Hematopoietic multipotent progenitor cell treated with erythropoietin and hydrocortisone succinate and interleukin-3 and kit ligand, for 4 days (in vitro differentiated cells): ENCODE results near the gene PCDH1.
A peak's percentile ranks its signal among the peaks of the same experiment; 100 is the strongest.
"Not testable (repeated sequence)": the region's sequence is repeated elsewhere in the genome, so short reads cannot be mapped to it uniquely, and the experiment has no call there.

Source experiments
- DNase-seq: peaks from one replicate; pipeline ENCODE4 v3.0.0-alpha.2; 2015

Gene PCDH1

DNA sequence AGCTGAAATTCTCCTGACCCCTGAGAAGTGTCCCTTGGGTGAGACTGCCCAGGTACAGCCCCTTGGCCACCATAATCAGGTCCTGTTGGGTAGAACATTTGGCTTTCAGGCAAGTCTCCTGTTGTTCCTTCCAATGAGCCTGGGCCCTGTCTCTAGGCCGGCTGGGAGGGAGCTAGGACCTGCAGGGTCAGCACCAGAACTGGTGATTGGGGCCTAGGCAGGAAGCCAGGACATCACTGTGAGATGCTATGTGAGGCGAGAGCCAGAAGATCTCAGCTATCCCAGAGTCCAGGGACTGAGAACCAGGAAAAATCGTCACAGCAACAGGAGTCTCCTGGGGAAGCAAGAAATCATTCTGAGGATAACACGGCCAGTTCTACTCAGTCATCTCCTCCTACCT lies 51.5 kb downstream of the PCDH1 start:
- DNase-seq, result no peak

DNA sequence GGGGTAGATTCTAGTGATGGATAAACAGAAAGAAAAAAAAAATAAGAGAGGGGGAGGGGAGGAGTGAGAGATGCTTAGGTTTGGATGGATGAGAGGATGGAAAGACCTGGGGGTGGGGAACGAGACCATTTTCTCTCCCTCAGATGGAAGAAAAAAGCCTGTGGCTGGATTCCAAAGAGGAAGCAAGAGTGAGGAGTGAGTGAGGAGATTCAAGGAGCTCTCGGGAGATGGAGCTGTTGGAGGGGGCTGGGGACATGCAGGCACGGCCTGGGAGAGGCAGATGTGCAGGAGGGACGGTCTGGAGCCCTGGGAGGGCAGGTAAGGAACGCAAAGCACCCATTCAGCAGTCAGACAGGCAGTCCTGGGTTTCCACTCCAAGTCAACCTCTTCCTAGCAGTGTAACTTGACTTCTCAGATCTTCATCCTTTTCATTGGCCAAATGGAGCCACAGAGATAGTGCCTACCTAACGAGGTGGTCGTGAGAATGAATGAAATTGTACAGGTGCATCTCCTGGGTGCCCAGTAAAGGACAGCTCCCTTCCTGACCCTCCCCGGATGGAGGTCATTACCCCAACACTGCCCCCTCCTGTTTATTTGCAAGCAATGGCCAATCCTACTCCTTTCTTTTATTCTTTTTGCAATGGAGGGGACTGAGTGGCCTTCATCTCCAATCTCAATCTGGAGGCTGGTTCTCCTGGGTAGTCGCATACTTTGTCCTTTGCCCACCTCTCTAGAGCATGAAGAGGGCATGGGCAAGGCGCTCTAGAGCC lies 52.2 kb downstream of the PCDH1 start:
- DNase-seq, result peak; percentile 39

DNA sequence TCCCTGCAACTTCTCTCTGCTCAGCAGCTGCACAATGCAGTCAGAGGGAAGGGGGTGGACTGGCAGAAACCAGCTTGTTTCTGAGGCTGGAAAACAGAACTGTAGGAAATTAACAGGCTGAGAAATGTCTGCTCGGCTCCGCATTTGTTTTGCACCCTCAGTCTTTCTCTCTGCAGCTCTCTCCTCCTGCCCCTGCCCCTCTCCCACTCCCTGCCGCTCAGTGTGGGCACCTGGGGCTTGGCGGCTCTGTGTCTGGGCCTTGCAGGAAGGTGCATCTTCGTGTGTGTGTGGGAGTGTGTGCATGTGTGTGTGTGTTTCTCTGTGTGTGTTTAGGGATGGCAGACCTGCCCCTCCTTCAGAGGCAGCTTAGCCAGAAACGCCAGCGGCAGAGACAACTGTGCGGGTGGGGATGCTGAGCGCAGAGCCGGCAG lies 53.0 kb downstream of the PCDH1 start:
- no peak for DNase-seq

DNA sequence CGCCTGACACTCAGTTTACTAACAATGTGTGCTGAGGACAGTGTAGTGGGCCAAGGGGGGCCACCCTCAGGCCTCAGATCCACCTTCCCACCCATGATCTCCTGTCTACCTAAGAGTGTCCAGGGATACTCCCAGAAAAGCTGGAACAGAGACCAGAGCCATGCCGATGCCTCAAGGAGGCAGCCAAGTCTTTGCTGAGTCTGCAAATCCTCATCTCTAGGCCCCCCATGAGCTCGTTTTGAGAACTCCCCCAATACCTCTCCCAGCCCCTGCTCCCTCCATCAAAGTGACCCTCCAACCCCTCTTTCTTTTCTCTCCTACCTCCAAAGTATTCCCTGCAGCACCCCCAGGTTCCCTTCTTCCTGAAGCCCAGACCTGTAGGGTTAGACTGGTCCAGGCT lies 53.5 kb downstream of the PCDH1 start:
- DNase-seq, result no peak

DNA sequence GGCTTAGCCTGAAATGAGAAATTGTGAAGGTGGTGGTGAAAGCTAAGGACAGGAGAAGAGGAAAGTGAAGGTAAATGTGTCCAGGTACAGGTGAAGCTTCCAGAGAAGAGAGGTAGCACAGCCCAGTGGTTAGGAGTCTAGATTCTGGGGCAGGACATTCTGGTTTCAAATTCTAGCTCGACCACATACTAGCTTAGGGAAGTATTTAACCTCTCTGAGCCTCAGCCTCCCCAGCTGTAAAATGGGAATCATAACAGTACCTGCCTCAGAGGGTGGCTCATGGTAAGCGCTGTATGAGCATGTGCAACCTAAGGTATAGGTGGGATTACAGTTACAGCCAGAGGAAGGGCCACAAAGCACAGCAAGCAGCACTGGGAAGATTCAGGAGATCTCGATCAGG lies 55.2 kb downstream of the PCDH1 start:
- no peak for DNase-seq

DNA sequence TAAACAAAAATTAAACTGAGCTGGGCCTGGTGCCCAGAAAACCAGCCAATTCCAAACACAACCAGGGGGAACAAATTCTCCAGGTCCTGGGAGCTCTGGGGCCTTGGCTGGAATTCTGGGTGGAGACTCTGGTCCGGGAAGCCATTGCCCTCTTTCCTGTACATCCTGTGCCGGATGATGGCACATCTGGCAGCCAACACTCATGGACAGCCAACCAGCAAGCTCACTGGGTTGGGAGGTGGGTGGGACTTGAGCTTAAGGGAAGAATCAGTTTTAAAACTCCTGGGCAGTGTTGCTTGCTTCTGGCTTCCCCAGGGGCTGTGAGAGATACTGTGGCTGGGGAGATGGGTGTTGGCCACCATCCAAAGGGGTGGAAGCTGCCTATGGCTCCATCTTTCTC lies 56.1 kb downstream of the PCDH1 start:
- no peak for DNase-seq

DNA sequence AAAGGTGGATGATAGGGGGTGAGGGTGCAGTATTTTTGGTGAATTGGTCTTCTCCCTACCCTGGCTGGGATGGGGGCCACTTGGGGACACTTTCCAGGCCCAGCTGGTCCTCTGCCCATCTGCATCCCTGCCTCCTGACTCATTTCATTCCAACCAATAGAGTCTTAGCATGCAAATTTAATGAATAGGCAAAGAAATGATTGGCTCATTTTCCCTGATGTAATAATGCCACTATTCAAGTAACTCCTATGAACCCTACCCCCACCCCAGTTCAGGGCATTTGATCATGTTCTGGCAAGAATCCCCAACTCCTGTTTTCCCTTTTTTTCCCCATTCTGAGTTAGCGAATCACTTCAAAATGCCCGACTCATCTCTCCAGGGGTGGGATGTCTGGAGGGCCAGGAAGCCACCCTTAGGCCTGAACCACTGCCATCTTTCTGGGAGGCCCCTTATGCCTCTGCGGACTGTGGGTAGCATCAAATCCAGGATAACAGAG lies 56.7 kb downstream of the PCDH1 start:
- peak; percentile 41 for DNase-seq

DNA sequence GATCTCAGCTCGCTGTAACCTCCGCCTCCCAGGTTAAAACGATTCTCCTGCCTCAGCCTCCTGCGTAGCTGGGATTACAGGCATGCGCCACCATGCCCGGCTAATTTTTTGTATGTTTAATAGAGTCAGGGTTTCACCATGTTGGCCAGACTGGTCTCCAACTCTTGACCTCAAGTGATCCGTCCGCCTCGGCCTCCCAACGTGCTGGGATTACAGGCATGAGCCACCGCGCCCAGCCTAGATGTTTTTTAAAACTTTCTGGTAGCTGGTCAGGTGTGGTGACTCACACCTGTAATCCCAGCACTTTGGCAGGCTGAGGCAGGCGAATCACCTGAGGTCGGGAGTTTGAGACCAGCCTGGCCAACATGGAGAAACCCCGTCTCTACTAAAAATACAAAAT lies 57.5 kb downstream of the PCDH1 start:
- not testable (repeated sequence) for DNase-seq

DNA sequence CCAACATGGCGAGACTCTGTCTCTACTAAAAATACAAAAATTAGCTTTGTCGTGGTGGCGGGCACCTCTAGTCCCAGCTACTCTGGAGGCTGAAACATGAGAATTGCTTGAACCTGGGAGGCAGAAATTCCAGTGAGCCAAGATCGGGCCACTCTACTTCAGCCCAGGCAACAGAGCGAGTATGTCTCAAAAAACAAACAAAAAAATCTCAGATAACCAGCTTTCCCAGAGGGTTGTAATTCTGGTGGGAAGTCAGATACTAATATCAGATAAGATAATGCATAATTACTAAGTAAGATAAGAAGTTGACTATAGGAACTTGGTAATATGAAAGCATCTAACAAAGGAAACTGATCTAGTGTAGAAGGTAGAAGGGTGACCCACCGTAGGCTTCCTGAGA lies 60.6 kb downstream of the PCDH1 start:
- no peak for DNase-seq

DNA sequence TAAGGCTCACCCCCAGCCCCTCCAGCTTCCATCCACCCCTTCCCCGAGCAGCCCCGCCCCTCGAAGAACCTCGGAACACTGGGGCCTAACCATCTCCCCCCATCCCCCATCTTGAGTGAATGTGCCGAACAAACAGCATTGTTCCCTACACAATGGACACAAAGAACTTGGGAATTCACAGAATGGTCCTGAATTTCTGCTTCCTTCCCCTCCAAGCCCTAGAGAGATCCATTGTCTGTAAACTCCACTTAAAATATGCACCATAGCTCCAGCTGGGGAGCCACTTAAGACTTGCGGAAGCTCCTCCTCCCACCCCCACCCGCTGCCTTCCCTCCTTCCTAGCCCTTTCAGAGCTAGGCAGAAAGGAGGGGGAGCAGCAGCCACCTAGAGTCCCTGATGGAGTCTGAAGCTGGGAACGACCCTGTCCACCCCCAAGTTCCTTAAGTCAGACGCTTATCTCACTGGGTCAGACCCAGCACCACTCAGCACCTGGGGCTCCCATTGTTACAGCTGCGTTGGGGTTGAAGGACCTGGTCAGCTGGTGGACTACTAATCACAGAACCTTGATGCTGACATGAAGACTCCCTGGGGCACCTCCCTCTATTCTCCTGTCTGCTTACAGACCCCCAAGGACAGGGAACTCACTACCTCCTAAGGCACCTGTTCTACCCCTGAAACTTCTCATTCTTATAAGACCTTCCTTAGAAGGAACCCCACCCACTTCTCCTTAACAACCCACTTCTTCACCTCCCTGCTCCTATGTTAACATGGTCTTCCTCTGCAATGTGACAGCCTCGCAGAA lies 61.4 kb downstream of the PCDH1 start:
- no peak for DNase-seq

DNA sequence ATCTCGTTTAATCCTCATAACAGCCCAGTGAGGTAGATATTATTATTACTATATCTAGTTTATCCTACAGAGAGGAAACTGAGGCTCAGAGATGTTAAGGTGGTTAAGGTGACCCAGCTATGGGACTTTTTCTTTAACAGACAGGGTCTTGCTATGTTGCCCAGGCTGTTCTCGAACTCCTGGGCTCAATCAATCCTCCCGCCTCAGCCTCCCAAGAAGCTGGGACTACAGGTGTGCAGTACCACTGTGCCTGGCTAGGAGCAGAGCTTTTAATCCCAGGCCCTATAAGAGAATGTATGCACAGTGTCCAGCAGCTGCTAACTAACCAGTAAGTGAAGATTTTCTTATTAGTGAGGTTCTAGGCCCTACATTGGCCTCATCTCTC lies 62.4 kb downstream of the PCDH1 start:
- DNase-seq, result no peak

DNA sequence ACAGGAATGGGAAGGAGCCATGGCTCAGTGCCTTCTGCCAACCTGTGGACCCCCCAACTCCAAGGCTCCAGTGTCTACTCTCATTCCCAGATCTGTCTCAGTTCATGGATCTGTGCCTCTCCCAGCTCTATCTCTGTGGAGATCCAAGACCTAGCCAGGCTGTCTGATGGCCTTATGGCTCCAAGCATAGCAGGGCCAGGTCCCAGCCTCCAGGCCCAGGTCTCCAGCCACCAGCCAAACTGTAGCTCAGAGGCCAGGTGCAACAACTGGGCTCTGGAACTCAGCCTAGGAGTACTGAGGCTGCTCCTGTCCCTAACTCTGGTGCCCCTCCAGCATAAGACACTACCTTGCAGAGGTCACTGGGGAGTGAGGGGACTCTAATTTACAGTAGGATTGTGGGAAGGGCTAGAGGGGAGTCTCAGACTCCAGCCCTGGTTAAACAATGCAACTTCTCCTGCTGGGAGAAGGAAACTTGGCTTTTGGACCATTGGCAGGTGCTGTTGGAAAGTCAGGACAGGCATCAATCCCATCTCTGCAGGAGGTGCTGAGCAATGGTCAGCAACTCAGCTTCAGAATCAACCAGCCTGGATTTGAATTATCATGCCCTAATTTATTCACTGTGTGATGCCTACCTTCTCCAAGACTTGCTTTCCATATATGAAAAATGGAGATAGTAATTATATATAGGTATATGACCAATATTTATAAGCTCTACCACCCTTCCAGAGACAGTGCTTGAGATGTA lies 63.0 kb downstream of the PCDH1 start:
- no peak for DNase-seq

DNA sequence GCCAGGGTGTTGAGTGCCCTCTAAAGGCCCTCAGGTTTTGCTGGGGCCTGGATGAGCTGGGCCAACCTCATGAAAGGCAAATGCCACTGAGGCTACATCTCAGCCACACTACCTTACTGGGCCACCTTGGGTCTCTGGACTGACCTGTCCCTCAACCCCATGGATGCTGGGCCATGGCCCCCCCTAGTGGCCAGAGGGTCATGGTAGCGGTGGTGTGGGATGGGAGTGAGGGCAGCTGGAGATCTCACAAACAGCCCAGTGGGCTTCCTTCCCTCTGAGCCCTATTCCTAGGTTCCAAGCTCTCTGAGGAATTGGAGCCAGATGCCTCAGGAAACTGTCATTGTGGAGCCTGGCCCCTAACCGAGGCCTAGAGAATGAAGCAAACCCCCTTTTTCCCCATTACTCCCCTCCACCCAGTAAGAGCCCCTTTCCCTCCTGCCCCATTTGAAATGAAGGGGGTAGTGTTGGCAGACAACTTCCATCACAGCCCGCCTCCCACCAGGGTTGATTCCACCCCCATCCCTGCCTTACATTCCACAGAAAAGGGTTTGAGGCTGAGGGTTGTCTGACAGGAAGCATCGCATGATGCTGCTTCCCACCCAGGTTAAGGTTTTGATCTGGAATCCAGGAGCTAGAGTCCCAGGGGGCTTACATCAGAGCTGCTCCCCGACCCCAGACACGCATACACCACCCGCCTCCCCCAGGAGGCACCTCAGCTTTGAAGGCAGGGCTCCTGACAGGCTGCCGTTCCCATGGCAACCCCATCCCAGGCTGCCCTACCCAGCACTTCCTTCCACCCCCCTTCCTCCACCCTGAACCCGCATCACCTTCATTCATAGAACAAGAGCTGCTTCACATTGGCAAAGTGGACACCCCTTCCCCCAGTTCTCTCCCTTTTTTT lies 63.9 kb downstream of the PCDH1 start:
- peak; percentile 46 for DNase-seq

DNA sequence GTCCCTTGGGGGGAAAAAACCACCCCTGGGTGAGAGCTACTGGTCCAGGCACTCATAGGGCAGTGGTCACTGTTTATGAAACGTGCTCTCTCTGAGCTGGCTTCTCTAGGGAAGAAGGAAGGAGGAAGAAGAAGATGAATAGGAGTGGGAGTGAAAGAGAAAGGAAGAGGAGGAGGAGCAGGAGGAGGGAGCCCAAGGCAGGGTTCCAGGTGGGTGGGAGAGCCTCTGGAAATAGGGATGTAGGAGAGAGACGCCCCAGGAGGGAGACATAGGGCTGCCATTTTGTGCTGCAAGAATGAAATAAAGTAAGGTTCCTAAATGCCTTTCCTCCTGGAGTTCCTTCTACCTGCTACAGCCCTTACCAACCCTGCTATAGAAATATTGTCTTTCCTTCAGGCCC lies 65.7 kb downstream of the PCDH1 start:
- no peak for DNase-seq

DNA sequence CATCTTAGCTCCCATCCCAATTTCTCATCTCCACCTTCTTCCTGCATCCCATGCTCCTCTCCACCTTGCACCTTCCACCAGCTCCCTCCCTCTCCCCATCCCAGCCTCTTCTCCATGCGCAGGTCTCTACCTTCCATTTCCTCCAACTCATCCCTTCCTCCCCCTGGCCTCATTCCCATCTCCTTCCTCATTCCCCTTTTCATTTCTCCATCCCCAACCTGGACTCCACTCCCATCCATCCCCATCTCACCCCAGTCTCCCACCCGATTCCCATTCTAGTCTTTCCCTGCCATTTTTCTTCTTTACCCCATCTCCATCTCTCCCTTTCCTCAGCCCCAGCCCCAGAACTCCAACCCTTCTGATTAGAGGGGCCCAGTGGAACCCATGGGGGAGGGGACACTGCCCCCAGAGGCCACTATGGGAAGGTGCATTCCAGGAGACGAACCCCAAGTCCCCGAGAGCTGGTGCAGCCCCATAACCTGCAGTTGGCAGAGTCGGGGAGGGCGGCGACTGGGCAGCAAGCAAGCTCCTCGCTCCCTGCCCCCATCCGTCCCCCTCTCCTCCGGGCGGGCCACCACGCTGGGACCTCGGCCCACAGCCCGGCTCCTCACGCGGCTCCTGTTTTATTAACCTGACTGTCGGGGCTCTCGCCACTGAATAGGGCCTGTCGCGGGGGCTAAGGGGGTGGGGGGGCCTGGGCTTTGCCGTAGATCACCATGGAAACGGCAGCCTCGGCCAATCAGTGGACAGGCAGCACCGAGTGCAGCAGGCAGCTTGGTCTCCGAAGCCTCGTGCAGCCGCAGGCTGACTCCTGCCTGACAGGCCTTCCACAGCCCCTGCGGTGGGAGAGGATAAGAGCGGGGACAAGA lies 66.7 kb downstream of the PCDH1 start:
- peak; percentile 69 for DNase-seq

DNA sequence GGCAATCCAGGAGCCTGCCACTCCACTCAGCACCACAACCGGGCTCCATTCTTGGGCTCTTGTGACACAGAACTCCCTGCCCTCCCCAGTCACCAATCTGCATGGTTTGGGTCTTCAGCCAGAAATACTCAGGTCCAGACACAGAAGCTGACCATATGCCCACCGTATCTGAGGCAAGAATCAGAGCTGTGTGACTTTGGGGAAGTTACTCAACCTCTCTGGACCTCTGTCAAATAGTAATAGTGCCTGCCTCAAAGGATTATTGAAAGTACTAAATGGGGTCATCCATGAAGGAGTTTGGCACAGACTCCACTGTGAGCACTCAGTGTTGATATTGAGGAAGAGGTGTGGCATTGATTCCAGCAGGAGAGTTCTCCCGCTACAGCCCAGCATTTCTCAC lies 67.5 kb downstream of the PCDH1 start:
- DNase-seq, result no peak

DNA sequence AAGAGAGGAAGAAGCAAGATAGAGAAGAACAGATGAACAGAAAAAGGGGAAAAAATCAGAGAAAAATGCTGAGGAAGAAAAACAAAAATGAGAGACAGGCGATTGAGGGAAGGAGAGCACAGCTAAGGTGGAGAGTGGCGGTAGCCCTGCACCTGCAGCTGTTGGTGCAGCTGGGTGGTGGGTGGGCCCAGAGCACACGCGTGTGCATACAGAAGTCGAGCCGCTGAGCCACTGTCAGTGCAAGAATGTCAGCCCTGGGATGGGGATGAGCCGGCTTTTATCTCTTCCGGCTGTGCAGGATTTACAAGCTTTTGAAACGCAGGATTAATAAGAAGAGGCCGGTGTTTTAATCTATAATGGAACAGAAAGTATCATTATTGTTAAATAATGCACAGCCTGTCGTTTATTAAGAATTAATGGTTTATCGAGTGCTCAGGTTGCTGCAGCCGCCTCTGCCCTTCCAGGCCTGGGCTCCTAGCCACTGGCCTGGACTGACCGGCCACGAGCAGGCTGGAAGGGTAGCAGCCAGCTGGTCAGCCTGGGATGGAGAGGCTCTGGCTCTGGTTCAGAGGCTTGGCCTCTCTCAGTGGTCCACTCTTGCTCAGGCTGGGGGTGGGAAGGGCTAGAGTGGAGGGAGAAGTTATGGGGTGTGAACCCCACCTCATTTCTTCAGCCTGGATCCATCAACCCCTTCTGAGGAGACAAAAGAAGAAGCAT lies 68.7 kb downstream of the PCDH1 start:
- no peak for DNase-seq

DNA sequence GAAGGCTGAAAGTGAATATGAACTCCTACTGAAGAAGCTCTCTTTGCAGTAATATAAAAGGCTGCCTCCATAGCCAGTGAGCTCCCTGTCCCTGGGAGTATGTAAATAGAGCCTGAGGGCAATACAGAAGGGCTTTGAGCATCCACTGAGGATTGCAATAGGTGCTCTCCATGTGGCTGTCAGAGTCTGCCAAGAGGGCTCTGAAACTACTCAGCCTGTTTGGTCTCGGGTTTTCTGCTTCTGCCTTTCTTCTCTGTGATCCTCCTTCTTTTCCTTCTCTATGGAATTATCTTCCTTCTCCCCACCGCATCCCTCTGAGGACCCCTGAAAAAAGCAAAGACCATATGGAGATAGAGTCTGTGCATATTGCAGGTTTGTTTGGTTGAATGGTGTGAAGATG lies 69.4 kb downstream of the PCDH1 start:
- DNase-seq, result no peak

DNA sequence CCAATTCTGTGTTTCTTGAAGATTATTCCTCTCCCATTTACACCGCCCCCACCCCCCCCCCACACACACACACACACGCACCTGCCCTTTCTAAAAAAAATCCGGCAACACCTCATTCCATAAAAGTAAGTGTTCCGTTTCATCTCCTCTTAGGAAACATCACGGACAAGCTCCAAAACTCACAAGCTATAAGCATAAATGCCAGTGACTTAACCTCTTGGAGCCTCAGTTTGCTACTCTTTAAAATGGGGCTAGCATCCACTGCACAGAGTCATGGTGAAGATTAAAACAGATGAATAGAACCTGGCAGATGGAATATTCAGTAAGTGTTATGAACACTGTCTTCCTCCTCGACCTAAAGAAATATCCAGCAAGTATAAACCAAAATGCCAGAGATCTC lies 70.5 kb downstream of the PCDH1 start:
- DNase-seq, result no peak

DNA sequence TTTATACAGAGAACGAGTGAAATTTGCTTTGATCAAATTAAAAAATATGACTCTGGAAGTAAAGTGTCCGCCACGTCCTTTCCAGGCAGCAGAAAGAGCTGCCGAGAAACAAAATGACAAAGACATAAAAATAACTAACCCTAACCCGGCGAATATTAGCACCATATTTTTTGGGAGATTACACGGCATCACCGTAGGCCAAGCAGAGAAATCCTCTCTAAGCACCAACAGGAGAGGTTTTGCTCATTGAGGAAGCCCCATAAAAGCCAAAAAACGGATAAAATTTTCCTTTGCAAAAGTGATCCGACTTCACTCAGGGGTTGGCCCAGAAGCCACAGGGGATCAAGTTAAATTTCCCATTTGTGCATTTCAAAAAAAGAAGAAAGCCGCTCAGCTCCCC lies 70.9 kb downstream of the PCDH1 start:
- DNase-seq, result no peak

DNA sequence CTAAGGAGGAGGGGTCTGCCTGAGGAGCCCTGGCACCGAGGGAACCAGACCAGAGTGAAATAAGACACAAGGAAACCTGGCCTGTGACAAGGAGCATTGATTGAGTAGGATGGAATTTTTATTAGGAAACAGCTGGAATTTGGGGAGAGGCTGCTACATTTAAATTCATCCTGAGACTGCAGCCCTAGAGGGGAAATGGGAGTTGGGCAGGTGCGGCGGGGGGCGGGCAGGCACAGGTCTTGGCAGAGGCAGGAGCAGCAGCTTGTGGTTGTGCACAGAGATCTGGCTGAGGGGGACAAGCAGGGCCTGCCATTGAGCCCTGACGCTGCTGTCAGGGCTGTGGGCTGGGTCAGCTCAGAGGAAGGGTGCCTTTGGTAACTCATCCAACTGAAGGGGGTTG lies 71.6 kb downstream of the PCDH1 start:
- no peak for DNase-seq
